Nephron (organoid): Measurements from ENCODE around the gene DBNL.
A peak's percentile ranks its signal among the peaks of the same experiment; 100 is the strongest.

Experiments
- H3K27ac Mint-ChIP-seq, 3 experiments: 2 replicates each; pipeline ENCODE4 v1.8.0; 2020; ENCODE audit warnings: mixed read lengths in 3 of 3, mild to moderate bottlenecking in 2 of 3, moderate library complexity in 1 of 3
- H3K27me3 Mint-ChIP-seq: 2 replicates; pipeline ENCODE4 v1.8.0; 2021; ENCODE audit warnings: low read depth, mild to moderate bottlenecking, moderate library complexity, mixed read lengths
- H3K36me3 Mint-ChIP-seq: 2 replicates; pipeline ENCODE4 v1.8.0; 2020; ENCODE audit warnings: low read depth, mixed read lengths
- H3K4me1 Mint-ChIP-seq: 2 replicates; pipeline ENCODE4 v1.8.0; 2020; ENCODE audit warnings: mixed read lengths
- H3K4me3 Mint-ChIP-seq, 3 experiments: 2 replicates each; pipeline ENCODE4 v1.8.0; 2020; ENCODE audit warnings: mild to moderate bottlenecking in 3 of 3, mixed read lengths in 3 of 3, moderate library complexity in 2 of 3
- H3K9me3 Mint-ChIP-seq: 2 replicates; pipeline ENCODE4 v1.8.0; 2020; ENCODE audit warnings: mixed read lengths
- CTCF ChIP-seq, 3 experiments: fragments of 200-600 bp; sonication (generic); IDR thresholded peaks; one replicate each; pipeline ENCODE4 v1.5.0; 2021; ENCODE audit warnings: antibody characterized with exemption in 3 of 3; ENCODE audit not compliant: unreplicated experiment in 3 of 3

The DBNL gene

GRCh38 chr7:44078521-44078920 is 34.0 kb downstream of the DBNL start:
- peak overlapping the region; percentile 54 to 98 (median 64) for H3K27ac Mint-ChIP-seq
- H3K9me3 Mint-ChIP-seq = no peaks in the 10 kb centered on the region
- peak overlapping the region; percentile 8 to 56 (median 54) for H3K4me3 Mint-ChIP-seq

GRCh38 chr7:44079331-44080021 is 35.0 kb downstream of the DBNL start:
- Mint-ChIP-seq H3K27ac (peak overlapping the region in 1 of 3 experiments; percentile 98), H3K9me3 (no peaks in the 10 kb centered on the region), H3K27me3 (no peaks in the 10 kb centered on the region), H3K36me3 (peaks cover 21% of the 10 kb centered on the region), H3K4me3 (peak overlapping the region in 1 of 3 experiments; percentile 8), H3K4me1 (peaks cover 36% of the 10 kb centered on the region)
- TF ChIP-seq CTCF (IDR thresholded peaks at IDR 0.05; ENCODE audit: unreplicated experiment in 3 of 3) = no peak

More at GRCh38 chr7:44078521-44078920, 34.0 kb downstream of the DBNL start:
- Mint-ChIP-seq H3K27me3 (no peaks in the 10 kb centered on the region), H3K36me3 (peaks cover 21% of the 10 kb centered on the region), H3K4me1 (peaks cover 26% of the 10 kb centered on the region)
- TF ChIP-seq CTCF (IDR thresholded peaks at IDR 0.05; ENCODE audit: unreplicated experiment in 3 of 3) = no peak

GRCh38 chr7:44080118-44080517 is 35.6 kb downstream of the DBNL start:
- Mint-ChIP-seq H3K36me3 (peaks cover 21% of the 10 kb centered on the region), H3K4me1 (peaks cover 40% of the 10 kb centered on the region), H3K27me3 (no peaks in the 10 kb centered on the region), H3K9me3 (no peaks in the 10 kb centered on the region), H3K27ac (peak overlapping the region in 1 of 3 experiments; percentile 79), H3K4me3 (peak overlapping the region; percentile 19 to 87 (median 47))
- TF ChIP-seq CTCF (IDR thresholded peaks at IDR 0.05; ENCODE audit: unreplicated experiment in 3 of 3) = no peak

- H3K27ac Mint-ChIP-seq = peak overlapping the region; percentile 44 to 79 (median 63)
- peak overlapping the region; percentile 87 to 93 (median 91) for H3K4me3 Mint-ChIP-seq
- H3K4me1 Mint-ChIP-seq = peaks cover 40% of the 10 kb centered on the region
- H3K9me3 Mint-ChIP-seq = no peaks in the 10 kb centered on the region
- no peaks in the 10 kb centered on the region for H3K27me3 Mint-ChIP-seq
- peaks cover 21% of the 10 kb centered on the region for H3K36me3 Mint-ChIP-seq
- no peak for TF ChIP-seq CTCF (IDR thresholded peaks at IDR 0.05; ENCODE audit: unreplicated experiment in 3 of 3)
Measured at GRCh38 chr7:44080686-44081265, 36.3 kb downstream of the DBNL start.

DNA sequence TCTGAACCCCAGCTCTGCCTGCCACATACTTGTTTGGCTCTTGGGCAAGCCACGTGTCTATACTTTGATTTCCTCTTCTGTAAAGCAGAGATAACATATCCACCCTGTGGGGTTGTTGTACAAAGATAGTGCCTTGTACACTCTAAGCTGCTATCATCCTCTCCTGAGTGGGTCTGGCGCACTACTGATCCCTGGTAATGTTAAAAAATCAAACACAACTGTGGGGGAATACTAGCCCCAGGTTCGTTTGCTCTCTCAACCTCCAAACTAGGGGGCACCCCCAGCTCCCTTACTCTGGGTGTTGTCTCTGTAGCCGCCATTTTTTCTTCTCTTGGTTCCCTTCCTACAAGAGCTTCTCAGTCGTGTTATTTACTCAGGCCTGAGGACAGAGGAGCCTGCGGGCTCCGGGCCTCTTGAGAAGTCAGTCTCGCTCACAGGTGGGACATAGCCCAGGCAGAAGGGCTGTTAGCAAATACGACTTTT is 36.8 kb downstream of the DBNL start:
- Mint-ChIP-seq H3K4me1 (peaks cover 40% of the 10 kb centered on the region), H3K27ac (peak overlapping the region; percentile 44 to 79 (median 63)), H3K4me3 (peak overlapping the region; percentile 87 to 93 (median 91)), H3K27me3 (no peaks in the 10 kb centered on the region), H3K36me3 (peaks cover 21% of the 10 kb centered on the region), H3K9me3 (no peaks in the 10 kb centered on the region)
- TF ChIP-seq CTCF (IDR thresholded peaks at IDR 0.05; ENCODE audit: unreplicated experiment in 3 of 3) = no peak
